Measurements from ENCODE around the gene PTPRN2.

Gene PTPRN2

DNA sequence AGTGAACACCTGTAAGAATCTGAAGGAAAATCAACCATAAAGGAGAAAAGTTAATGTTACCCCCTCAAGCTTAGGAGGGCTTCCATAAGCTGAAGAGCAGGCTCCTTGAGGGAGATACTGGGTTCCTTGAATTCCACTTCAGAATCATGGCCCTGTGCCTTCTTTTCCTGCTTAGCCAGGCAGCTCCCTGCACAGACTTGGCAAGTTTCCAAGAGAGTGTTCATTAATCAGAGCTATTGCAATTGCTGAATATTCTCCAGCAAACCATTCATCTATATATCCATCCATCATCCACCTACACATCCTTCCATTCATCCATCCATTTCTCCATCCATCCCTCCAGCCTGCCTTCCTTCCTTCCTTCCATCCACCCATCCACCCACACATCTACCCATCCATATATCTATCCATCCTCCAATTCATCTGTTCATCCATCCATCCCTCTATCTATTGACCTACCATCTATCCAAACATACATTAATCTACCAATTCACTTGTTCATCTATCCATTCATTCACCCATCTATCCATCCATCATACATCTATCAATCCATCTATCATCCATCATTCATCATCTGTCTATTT is 574.4 kb downstream of the PTPRN2 start:
- DNase-seq (ENCODE audit: low spot score) = no peak

DNA sequence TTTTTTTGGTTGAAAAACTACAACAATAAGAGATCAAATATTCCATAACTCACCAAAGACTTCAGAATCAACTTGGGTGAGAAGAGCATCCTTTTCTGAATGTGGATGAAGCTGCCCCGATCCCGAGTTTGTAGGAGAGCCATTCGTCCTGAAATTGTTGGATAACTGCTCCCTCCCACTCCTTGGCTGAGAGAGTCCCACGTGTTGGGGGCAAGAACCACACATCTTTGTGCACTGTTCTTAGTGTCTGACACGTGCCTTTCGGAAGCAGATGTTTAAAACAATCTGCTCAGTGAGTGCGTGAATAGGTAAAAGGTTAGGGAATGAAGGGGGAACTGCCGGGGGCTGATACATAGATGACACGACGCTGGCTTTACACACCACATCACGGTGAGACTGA is 575.7 kb downstream of the PTPRN2 start:
- DNase-seq (ENCODE audit: low spot score) = no peak

DNA sequence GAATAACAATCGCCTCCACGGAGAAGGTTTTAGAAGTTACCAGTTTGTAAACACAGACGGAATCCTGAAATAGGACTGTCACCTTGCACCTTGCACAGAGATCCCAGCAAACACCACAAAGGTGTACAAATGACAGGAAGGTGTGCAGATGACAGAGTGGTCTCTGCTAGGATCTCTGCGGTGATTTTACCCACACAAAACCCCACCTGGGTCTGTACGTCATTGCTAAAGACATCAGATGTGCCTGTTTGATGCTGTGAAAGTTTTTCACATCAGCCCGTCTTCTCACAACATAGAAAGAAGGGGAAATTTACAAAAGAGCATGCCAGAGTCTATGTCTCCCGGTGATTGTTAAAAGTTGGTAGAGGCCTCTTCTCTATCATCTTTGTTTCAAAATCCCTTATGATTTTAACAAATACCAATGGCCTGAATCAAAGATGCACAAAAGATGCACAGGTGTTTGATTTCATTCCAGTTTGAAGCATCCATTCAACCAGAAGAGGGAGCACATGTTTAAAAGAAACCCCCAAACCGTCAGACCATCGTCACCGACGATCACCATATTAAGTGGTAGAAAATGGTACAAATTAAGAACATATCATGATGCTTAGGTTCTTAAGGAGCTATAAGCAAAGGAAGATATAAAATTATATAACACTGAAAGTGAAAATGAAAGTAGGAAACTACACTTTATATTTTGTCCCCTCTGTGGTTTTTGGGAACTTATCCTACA is 576.5 kb downstream of the PTPRN2 start:
- DNase-seq (ENCODE audit: low spot score) = no peak

DNA sequence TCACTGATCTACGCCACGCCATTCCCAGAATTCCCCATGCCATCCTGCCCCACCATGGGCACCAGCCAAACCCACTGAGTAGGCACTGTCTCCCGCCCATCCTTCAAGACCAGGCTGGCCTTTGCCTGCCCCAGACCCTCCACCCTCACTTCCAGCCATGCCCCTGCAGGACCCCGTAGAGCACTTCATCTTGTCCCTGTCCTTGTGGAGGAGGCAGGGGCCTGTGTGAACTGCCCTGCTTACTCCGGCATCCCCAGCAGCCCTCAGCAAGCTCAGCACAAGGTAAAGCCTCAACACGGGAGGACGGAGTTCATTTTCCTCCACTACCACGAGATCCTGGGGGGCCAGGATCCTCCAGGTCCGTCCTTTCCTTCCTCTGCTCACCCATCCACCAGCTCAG is 577.7 kb downstream of the PTPRN2 start:
- DNase-seq (ENCODE audit: low spot score) = no peak

DNA sequence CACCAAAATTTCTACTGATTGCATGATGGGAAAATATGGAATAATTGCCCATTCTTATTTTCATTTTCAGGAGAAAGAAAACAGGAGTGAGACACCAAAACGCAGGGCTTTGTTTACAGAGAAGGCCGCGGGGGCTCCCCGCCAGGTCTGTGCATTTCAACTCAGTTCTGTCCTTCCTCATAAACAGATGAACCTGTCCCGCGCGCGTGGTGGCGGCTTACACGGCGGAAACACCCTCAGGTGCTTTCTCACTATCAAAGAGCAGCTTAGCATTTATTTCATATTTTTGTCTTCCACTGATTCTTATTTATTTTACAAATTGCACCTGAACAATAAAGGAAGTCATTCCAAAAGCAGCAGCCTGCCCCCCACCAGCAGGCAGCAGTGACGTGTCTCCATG is 579.4 kb downstream of the PTPRN2 start:
- no peak for DNase-seq (ENCODE audit: low spot score)

DNA sequence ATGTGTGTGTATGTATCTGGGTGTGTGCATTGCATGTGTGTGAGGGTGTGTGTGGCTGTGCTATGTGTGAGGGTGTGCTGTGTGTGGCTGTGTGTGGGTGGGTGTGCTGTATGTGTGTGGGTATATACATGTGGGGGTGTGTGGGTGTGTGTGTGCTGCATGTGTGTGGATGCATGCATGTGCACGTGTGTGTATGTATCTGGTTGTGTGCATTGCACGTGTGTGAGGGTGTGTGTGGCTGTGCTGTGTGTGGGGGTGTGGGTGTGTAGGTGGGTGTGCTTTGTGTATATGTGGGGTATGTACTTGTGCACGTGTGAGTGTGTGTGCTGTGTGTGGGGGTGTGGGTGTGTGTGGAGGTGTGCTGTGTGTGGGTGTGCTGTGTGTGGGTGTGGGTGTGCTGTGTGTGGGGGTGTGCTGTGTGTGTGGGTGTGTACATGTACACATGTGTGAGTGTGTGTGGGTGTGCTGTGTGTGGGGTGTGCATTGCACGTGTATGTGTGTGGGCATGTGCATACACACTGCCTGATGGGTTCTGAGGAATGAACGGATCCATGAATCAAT is 579.8 kb downstream of the PTPRN2 start:
- no peak for DNase-seq (ENCODE audit: low spot score)

DNA sequence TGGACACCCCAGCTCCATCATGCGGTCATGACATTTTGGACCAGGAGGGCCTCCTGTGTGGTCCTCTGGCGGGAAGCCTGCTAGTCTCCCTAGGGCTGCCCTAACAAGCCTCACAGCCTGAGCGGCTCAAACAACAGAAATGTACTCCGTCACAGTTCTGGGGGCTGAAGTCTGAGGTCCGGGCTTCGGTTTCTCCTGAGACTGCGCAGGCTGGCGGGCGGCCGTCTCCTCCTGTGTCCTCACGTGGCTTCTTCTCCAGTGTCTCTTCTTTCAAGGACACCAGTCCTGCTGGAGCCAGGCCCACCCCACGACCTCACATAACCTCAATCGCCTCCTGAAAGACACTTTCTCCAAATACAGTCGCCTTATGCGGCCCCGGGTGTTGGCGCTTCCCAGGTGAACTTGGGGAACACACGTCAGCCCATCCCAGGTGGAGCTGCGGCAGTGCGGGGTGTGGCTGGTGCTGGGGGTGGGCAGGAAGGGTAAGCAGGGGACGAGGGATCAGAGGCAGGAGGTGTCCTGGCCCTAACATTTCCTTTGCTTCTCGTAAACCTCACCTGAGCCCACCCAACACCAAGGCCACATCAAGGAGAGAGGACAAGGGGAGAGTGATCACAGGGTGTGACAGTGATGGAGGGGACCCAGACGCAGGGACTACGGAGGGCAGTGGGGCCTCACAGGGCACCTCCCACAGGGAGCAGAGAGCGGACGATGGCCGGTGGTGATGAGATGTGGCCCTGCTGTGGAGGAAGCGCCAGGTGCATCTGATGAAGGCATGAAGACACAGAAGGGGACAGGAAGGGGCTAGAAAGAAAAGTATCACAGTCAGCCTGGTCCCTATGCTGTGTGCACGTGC is 580.6 kb downstream of the PTPRN2 start:
- no peak for DNase-seq (ENCODE audit: low spot score)

DNA sequence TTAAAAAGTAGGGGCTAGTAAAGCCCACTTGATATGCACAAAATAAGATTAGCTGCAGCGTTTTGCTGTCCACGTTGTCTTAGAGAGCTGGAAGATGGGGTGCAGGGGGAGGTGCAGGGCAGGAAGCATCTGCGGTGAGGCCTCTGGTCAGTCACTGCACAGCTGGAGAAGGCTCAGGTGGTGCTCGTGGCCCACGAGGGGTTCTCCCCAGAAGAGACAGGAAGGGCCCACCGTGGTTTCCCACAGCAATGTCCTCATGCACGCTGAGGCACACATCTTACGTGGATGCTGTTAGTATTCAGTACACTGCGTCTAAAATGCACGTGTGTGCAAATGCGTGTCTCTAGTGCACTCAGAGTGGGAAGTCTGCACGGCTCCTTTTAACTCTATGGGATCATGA is 582.1 kb downstream of the PTPRN2 start:
- DNase-seq (ENCODE audit: low spot score) = no peak

DNA sequence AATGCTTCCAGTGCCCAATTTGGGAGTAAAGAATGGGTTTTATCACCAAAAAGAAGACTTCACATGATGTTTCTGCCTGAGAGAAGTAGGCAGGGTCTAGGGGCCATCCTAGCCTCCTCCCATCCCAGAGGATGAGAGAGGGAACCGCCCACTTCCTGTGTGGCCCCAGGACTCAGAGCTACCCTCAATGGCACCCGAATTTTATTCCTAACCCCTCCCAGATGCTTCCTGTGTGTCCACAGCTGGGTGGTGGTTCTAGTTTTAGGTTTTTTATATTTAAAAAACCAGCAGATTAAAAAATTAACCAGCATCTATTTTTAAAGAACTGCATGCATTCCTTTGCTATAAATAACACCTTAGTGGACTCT is 583.5 kb downstream of the PTPRN2 start:
- DNase-seq (ENCODE audit: low spot score) = no peak

DNA sequence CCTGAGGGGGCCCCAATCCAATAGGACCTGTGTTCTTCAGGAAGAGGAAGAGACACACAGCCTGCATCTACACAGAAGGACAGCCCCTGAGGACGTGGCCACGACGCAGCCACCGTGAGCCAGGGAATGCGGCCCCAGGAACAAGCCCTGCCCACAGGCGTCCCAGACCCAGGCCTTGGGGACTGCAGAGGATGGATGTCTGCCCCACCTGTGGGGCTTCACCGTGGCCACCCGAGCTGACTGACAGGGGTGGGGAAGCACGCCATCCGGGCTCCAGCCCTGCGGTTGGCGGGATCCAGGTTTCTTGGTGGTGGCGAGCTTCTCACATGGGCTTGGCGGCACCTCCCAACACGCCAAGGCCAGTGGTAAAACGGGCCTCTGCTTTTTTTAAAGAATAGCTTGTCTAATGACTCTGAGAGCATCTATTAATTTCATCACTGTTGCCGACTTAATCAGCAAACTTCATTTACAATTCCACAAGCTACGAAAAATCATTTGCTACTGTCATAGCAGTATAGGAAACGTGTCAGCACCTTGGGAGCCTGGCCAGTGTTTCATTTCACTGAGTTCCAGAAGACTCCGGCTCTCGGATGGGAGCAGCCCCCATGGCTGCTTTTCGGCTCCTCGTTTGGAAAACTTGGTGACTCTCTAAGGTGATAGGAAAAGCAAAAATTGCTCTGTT is 584.0 kb downstream of the PTPRN2 start:
- no peak for DNase-seq (ENCODE audit: low spot score)

DNA sequence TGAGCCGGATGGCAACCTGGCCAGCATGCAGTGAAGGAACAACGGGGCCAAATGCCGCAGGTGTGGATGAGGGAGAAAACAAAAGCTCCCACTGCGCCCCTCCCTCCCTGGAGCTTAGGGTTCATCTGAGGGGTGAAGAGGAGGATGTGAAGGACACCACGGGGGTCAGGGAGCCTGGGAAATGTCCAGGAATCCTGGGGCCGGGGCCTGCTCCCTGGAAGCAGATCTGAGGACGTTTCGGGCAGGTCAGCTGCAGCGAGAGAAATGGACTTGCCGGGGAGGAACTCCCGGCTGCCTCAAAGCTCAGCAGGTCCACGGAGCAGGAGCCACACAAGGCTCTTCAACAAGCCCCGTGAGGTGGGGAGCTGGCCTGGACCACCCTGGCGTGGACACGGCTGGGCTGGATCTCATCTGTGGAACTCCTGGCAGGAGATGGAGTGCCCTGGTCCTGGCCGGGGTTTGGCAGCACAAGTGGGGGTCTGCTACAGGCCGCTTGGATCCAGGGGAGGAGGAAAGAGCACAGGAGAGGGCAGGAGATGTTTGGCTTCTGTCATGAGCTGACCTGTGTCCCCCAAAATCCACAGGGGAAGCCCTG is 585.0 kb downstream of the PTPRN2 start:
- DNase-seq (ENCODE audit: low spot score) = no peak

DNA sequence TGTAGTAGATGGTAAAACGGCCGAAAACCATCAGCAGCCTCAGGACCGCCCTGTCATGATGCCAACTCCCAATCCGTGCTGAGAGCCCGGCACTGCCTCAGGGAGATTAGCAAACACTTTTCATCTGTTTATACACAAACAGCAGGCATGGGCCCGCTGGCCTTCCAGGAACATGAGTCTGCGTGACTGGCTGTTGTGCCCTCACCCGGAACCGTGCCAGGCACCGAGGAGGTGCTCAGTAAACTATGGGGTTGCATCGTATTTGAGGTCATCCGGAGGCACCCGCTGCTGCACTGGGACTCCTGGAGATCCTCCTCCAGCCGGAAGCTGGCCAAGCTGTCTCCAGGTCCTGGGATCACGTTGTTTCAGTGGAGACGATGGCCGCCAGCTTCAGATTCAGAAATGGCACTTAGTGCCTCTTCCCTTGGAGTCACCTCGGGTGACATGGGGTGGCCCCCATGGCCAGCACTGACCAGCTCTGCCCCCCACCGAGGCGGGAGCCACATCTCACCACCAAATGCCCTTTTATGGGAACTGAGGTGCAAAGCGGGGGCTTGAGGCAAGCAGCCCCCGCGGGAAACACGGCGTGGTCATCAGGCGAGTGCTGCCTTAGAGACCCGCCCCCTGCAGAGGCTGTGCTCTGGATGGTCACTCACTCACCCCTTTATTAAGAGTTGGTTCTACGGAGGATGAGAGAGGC is 585.9 kb downstream of the PTPRN2 start:
- no peak for DNase-seq (ENCODE audit: low spot score)

DNA sequence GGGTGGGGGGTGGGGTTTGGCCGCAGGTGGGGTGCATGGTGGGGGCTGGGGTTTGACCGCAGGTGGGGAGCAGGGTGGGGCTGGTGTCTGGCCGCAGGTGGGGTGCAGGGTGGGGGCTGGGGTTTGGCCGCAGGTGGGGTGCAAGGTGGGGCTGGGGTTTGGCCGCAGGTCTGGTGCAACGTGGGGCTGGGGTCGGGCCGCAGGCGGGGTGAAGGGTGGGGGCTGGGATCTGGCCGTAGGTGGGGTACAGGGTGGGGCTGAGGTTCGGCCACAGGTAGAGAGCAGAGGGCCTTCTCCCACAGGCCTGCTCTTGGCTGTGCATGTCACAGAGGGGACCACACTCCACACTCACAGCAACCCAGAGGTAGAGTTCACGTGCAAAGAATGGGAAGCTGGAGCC is 586.6 kb downstream of the PTPRN2 start:
- no peak for DNase-seq (ENCODE audit: low spot score)

DNA sequence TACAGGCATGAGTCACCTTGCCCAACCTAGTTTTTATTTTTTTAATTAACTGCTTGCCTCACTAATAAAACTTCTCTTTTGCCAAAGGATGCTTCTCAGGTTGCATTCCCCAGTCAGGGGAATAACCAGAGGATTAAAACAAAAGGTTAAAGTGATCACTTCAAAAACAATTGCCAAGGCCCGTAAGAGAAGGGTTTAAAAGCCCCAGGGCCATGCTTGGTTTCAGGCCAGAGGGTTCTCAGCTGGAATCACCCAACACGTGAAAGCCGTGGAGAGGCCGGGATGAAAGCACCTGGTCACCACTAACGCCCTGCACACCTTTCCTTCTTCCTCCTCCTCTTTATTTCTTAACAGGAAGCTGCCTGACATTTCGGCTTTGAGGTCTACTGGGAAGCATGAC is 587.5 kb downstream of the PTPRN2 start:
- DNase-seq (ENCODE audit: low spot score) = no peak

DNA sequence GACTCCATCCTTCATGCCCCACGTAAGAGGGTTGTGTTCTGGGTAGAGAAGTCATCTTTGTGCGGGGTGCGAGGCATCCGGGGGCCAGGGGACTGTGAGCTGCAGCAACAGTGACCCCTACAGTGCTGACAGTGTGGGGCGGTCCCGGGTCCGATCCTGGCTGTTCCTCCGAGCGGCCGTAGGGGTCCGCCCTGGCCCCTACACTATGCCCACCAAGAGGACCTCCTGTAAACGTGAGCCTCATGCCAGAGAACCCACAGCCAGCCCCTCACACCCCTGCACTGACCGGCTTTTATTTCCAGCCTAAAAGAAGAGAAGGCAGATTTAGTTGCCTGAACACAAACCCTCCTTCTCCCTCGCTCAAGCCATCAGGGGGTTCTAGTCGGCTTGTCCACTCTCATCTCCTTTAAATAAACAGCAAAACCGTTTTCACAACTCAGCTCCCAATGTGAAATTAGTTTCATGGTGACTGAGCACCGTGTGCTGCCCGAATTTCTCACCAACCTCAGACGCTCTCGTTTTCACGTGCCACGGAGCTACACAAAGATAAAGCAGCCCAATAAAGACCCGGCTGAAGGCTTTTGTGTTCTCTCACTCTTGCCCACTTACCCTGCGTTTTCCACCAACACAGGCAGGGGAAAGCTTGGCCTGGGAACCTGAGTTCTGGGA is 588.6 kb downstream of the PTPRN2 start:
- no peak for DNase-seq (ENCODE audit: low spot score)

DNA sequence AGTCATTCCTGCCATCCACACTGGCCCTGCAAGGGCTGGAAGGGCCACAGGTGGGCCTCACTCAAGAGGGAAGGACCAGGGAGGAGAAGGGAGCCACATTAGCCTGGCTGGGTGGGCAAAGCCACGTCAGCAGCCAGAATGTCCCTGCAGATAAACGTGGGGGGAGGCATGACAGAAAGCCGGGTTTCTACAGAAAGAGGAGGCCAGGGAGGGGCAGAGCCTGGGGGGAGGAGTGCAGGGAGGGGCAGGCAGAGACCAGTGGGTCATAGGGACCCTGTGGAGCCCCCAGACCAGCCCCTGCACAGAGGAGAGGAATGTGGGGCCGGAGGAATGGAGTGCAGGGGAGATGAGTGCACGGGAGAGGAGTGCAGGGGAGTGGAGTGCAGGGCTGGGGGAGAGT is 590.2 kb downstream of the PTPRN2 start:
- DNase-seq (ENCODE audit: low spot score) = no peak

DNA sequence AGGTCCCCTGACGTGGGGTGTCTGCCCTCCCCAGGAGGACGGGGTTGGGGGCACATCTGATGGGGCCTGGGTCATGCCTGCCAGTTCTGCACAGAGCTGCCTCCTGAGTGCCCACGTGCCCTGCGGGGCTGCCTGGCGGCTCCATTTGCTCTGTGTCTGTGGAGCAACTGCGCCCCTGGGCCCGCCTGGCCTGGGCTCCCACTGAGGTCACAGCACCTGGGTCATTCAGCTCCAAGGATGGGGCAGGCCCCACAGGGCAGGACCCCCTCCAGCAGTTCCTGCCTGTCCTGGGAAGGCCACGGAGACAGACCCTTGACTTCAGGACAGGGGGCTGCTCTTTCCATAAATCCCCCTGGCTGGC is 590.6 kb downstream of the PTPRN2 start:
- no peak for DNase-seq (ENCODE audit: low spot score)

DNA sequence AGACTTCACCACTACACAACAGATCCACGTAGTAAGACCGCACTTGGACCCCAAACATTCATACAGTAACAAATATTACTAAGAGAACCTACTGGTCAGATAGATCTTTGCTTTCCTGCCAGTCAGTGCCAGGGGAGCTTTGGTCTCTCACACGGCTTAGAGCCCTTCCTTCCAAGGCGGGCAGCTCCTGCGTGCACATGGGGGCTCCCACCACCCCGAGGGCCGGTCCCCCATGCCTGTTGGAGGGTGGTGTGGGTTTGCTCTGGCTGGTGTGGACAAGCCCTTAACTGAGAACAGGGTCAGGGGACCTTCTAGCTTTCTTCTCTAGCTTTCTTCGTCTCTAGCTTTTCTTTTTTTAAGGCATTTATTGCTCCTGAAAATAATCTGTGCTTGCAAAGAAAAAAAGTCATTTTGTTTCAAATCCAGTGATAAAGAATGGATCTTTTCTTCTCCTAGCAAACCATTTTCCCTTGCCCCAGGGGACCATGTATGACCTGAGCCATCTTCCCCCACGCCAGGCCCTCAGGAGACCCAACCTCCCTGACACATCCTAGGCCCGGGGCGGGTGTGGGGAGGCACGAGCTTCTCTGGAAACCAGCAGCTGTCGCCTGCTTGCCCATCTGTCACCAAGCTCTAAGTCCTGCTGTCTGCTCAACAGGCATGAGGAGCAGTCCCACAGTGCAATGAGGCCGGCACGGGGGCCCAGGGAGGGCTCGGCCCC is 591.1 kb downstream of the PTPRN2 start:
- no peak for DNase-seq (ENCODE audit: low spot score)

DNA sequence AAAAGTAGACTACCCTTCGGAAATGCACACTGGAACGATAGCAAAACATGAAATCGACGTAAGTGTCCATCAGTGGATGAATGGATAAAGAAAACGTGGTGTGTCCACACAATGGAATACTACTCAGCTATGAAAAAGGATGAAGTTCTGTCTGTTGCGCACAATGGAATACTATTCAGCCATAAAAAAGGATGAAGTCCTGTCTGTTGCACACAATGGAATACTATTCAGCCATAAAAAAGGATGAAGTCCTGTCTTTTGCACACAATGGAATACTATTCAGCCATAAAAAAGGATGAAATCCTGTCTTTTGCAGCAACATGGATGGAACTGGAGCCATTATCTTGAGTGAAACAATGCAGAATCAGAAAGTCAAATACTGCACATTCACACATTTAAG is 591.8 kb downstream of the PTPRN2 start:
- DNase-seq (ENCODE audit: low spot score) = no peak

DNA sequence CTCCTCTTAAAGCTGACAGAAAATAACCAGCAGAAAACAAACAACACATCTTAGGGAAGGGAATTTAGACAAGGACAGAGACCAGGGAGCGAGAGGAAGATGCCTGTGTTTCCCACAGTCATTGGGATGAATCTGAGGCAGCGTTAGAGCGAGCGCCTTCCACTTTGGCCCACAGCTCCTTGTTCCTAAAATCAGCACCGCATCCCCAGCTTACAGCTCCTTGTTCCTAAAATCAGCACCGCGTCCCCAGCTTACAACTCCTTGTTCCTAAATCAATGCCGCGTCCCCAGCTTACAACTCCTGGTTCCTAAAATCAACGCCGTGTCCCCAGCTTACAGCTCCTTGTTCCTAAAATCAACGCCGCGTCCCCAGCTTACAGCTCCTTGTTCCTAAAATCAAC is 593.3 kb downstream of the PTPRN2 start:
- no peak for DNase-seq (ENCODE audit: low spot score)
